ENCODE results near the gene MSX1.

DNA sequence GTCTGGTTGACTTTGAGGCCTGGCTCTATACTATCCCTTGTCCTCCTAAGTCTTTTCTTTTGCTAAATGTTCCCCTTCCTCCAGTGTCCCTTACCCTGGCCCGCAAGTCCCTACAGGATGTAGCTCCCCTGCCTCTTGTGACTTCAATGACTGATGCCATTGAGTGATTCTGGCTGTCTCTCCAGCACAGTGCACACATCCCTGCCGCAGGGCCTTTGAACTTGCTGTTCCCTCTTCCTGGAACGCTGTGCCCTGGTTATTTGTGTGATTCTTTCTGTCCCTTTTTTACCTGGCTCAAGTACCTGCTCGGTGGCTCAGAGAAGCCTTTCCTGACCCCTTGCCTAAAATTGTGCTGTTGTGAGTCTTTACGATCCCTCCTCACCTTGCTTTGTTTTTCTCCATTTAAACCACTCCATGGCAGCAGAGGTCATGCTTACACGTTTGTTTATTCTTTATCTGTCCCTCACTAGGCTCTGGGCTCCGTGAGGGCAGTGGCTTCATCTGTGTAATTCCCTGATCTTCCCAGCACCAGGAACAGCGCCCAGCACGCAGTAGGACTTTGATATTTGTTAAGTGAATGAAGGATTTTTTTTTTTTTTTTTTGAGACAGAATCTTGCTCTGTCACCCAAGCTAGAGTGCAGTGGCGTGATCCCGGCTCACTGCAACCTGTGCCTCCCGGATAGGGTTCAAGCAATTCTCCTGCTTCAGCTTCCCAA, 17.6 kb downstream of the MSX1 start:
- TF ChIP-seq, protein P1, sequence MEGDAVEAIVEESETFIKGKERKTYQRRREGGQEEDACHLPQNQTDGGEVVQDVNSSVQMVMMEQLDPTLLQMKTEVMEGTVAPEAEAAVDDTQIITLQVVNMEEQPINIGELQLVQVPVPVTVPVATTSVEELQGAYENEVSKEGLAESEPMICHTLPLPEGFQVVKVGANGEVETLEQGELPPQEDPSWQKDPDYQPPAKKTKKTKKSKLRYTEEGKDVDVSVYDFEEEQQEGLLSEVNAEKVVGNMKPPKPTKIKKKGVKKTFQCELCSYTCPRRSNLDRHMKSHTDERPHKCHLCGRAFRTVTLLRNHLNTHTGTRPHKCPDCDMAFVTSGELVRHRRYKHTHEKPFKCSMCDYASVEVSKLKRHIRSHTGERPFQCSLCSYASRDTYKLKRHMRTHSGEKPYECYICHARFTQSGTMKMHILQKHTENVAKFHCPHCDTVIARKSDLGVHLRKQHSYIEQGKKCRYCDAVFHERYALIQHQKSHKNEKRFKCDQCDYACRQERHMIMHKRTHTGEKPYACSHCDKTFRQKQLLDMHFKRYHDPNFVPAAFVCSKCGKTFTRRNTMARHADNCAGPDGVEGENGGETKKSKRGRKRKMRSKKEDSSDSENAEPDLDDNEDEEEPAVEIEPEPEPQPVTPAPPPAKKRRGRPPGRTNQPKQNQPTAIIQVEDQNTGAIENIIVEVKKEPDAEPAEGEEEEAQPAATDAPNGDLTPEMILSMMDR (IDR thresholded peaks at IDR 0.05): no peak
- no peak for TF ChIP-seq POLR2A (IDR thresholded peaks at IDR 0.05)
